CD4-positive, alpha-beta T cell (primary cell): Measurements from ENCODE around the gene ATP1A2. TPM values are rescaled to one million over a fixed set of nuclear protein-coding genes. Genes with fewer than 3 reads are reported as not detected.
A peak's percentile ranks its signal among the peaks of the same experiment; 100 is the strongest.

Experiments
- ATAC-seq: fragments of 200-7000 bp; cut with Tn5 transposase; one replicate; pipeline ENCODE4 v1.10.0; 2022; ENCODE audit warnings: mild to moderate bottlenecking; ENCODE audit not compliant: poor library complexity
- CTCF ChIA-PET: fragments of 350-600 bp; sonication (Branson Sonifier 250); formaldehyde crosslinking; loops from one replicate; lab custom pipeline; 2021; ENCODE audit warnings: antibody characterized with exemption, inconsistent platforms; lab: Charles Lee
- POLR2A ChIA-PET: fragments of 350-600 bp; sonication (Branson Sonifier 250); formaldehyde crosslinking; loops from one replicate; lab custom pipeline; 2021; ENCODE audit warnings: antibody characterized with exemption, inconsistent platforms; lab: Charles Lee
- DNase-seq, 14 experiments: peaks; one replicate each; pipeline ENCODE4 v3.0.0-alpha.2; 2013 to 2020; ENCODE audit warnings: mixed read lengths in 2 of 14
- H3K27ac ChIP-seq, 2 donors: one replicate each; pipeline versions ENCODE4 v1.5.1 to v1.7.0; 2013; ENCODE audit warnings: low read length in 2 of 2, low read depth in 1 of 2, mild to moderate bottlenecking in 1 of 2
- H3K27me3 ChIP-seq, 2 experiments: 1 replicate in 1 of 2; 2 replicates in 1 of 2; pipeline versions ENCODE4 v1.6.1 to v1.7.0; 2013; ENCODE audit warnings: low read length in 2 of 2, control low read depth in 1 of 2, mild to moderate bottlenecking in 1 of 2, moderate library complexity in 1 of 2; ENCODE audit not compliant: insufficient read depth in 2 of 2, control insufficient read depth in 1 of 2
- H3K36me3 ChIP-seq: one replicate; pipeline ENCODE4 v1.6.1; 2013; ENCODE audit warnings: low read length, control low read depth; ENCODE audit not compliant: insufficient read depth
- H3K4me1 ChIP-seq: one replicate; pipeline ENCODE4 v1.6.1; 2013; ENCODE audit warnings: low read length, control low read depth; ENCODE audit not compliant: insufficient read depth
- H3K4me3 ChIP-seq: one replicate; pipeline ENCODE4 v1.5.1; 2013; ENCODE audit warnings: mild to moderate bottlenecking, low read length, moderate library complexity
- H3K9me3 ChIP-seq, 2 experiments: 1 replicate in 1 of 2; 2 replicates in 1 of 2; pipeline versions ENCODE4 v1.6.1 to v1.7.0; 2013; ENCODE audit warnings: low read length in 2 of 2, mild to moderate bottlenecking in 2 of 2, control low read depth in 1 of 2, moderate library complexity in 1 of 2; ENCODE audit not compliant: control insufficient read depth in 1 of 2, insufficient read depth in 1 of 2
- H3K27ac Mint-ChIP-seq: one replicate; pipeline ENCODE4 v1.8.0; 2020; ENCODE audit warnings: mixed read lengths
- H3K27me3 Mint-ChIP-seq: one replicate; pipeline ENCODE4 v1.8.0; 2021; ENCODE audit warnings: mixed read lengths
- H3K36me3 Mint-ChIP-seq: one replicate; pipeline ENCODE4 v1.8.0; 2021; ENCODE audit warnings: low read depth, mixed read lengths
- H3K4me1 Mint-ChIP-seq: one replicate; pipeline ENCODE4 v1.8.0; 2021; ENCODE audit warnings: low read depth, mixed read lengths
- H3K4me3 Mint-ChIP-seq: one replicate; pipeline ENCODE4 v1.8.0; 2020; ENCODE audit warnings: mild to moderate bottlenecking, mixed read lengths
- H3K9me3 Mint-ChIP-seq: one replicate; pipeline ENCODE4 v1.8.0; 2020; ENCODE audit warnings: mixed read lengths
- intact Hi-C, 2 experiments: fragments of 100-400 bp; cut with DNase I in 1 of 2; cut with micrococcal nuclease in 1 of 2; formaldehyde crosslinking; loops; one replicate each; pipeline versions ENCODE4 v1.15.1 to v1.9.0; 2023 to 2025; cut with DNase I, micrococcal nuclease
- total RNA-seq, 174 experiments: library from RNA in 2 of 174; stranded (reverse) in 2 of 174; gene quantifications; one replicate each; pipeline ENCODE4 v1.2.3 and lab custom pipeline; 2021 to 2026
- TF ChIP-seq, protein P1 (sequence below): fragments of 200-600 bp; IDR thresholded peaks from one replicate; pipeline ENCODE4 v1.8.0; 2022; ENCODE audit warnings: antibody characterized with exemption, mild to moderate bottlenecking

Gene ATP1A2
- total RNA-seq, 2 experiments from 2014 or later: not detected

DNA sequence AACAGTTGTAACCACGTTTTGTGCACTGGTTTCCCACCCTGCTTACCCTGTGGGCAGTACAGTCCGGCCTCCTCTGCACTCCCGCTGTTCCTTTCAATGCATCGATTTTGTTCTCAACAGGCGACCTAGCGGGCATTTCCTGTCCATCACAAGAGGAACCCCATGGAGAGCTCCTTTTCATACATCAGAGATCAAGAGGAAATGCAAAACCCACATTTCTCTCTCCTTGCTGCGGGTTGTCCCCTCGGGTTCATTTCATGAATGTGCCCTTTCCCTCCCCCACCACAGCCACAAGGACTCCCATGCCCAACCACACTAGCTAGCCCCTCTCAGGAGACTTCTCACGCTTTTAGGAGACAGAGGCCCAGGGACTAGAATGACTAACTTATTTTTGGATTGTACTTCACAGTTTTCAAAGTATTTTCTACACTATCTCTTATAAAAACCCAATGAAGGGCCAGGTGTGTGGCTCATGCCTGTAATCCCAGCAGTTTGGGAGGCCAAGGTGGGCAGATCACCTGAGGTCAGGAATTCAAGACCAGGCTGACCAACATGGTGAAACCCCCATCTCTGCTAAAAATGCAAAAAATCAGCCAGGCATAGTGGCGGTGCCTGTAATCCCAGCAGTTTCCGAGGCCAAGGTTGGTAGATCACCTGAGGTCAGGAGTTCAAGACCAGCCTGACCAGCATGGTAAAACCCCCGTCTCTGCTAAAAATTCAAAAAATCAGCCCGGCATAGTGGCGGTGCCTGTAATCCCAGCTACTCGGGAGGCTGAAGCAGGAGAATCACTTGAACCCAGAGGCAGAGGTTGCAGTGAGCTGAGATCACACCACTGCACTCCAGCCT lies 54.2 kb downstream of the ATP1A2 start:
- Mint-ChIP-seq H3K36me3 (no peaks in the 10 kb centered on the region), H3K27ac (no peak overlapping the region), H3K9me3 (no peaks in the 10 kb centered on the region), H3K27me3 (peaks cover 17% of the 10 kb centered on the region), H3K4me1 (peaks cover 10% of the 10 kb centered on the region), H3K4me3 (no peak overlapping the region)
- H3K27me3 ChIP-seq: peaks cover 0 to 3% of the 10 kb centered on the region in 2 experiments
- ChIA-PET CTCF (interaction anchor here (1.4 kb wide), 1 partner anchor 84 kb away, joined by 3 read pairs; no protein-coding TSS in a partner anchor), POLR2A (interaction anchor here (0.6 kb wide), 1 partner anchor 80 kb away, joined by 5 read pairs; no protein-coding TSS in a partner anchor)
- intact Hi-C loops: no loop called here
- TF ChIP-seq, protein P1, sequence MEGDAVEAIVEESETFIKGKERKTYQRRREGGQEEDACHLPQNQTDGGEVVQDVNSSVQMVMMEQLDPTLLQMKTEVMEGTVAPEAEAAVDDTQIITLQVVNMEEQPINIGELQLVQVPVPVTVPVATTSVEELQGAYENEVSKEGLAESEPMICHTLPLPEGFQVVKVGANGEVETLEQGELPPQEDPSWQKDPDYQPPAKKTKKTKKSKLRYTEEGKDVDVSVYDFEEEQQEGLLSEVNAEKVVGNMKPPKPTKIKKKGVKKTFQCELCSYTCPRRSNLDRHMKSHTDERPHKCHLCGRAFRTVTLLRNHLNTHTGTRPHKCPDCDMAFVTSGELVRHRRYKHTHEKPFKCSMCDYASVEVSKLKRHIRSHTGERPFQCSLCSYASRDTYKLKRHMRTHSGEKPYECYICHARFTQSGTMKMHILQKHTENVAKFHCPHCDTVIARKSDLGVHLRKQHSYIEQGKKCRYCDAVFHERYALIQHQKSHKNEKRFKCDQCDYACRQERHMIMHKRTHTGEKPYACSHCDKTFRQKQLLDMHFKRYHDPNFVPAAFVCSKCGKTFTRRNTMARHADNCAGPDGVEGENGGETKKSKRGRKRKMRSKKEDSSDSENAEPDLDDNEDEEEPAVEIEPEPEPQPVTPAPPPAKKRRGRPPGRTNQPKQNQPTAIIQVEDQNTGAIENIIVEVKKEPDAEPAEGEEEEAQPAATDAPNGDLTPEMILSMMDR: no peak
- no peaks in the 10 kb centered on the region for H3K36me3 ChIP-seq
- DNase-seq (peak in 1 of 14 experiments; percentile 5), ATAC-seq (no peak)
- H3K4me1 ChIP-seq: peaks cover 4% of the 10 kb centered on the region
- no peaks in the 10 kb centered on the region for H3K9me3 ChIP-seq
- no peak overlapping the region for H3K27ac ChIP-seq
- no peak overlapping the region for H3K4me3 ChIP-seq

DNA sequence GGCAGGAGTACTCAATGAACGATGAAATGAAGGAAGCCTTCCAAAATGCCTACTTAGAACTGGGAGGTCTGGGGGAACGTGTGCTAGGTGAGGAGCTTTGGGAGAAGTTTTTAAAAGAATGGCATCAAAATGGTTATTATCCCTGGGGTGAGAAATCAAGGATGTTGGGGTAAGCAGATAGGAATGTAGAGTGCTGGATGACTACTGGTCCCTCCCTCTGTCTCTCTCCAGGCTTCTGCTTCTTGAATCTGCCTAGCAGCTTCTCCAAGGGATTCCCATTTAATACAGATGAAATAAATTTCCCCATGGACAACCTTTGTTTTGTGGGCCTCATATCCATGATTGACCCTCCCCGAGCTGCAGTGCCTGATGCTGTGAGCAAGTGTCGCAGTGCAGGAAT lies 55.8 kb downstream of the ATP1A2 start:
- ATAC-seq (no peak), DNase-seq (no peak)
- Mint-ChIP-seq H3K9me3 (no peaks in the 10 kb centered on the region), H3K4me3 (no peak overlapping the region), H3K27ac (no peak overlapping the region), H3K27me3 (peaks cover 14% of the 10 kb centered on the region), H3K4me1 (peaks cover 10% of the 10 kb centered on the region), H3K36me3 (no peaks in the 10 kb centered on the region)
- no peaks in the 10 kb centered on the region for H3K9me3 ChIP-seq
- CTCF ChIA-PET: interaction anchor here (0.5 to 0.6 kb wide), 2 partner anchors 24 to 1866 kb away, joined by 3 read pairs; no protein-coding TSS in a partner anchor
- TF ChIP-seq, protein P1: no peak
- intact Hi-C loops: no loop called here
- POLR2A ChIA-PET: no interaction called here
- H3K27me3 ChIP-seq: peaks cover 0 to 3% of the 10 kb centered on the region in 2 experiments
- H3K4me3 ChIP-seq: no peak overlapping the region
- H3K27ac ChIP-seq: no peak overlapping the region
- peaks cover 4% of the 10 kb centered on the region for H3K4me1 ChIP-seq
- H3K36me3 ChIP-seq: no peaks in the 10 kb centered on the region

DNA sequence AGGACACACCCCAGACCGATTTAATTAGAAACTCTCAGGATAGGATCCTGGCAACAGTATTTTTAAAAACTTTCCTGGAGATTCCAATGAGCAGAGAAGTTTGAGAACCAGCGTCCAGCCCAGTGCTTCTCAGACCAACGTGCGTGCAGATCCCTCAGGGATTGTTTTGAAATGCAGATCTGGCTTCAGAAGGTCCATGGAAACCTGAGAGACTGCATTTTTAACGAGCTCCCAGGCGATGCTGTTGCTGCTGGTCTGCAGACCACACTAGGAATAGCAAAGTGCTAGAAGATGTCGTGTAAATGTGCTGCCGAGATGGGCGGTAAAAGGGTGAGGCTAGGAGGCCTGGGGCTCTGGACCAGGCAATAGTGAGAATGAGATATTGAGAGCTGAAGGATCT lies 56.4 kb downstream of the ATP1A2 start:
- Histone ChIP-seq H3K36me3 (no peaks in the 10 kb centered on the region), H3K4me1 (peaks cover 4% of the 10 kb centered on the region), H3K27me3 (peaks cover 0 to 3% of the 10 kb centered on the region in 2 experiments), H3K27ac (no peak overlapping the region), H3K4me3 (no peak overlapping the region), H3K9me3 (no peaks in the 10 kb centered on the region)
- H3K9me3 Mint-ChIP-seq: no peaks in the 10 kb centered on the region
- no peak overlapping the region for H3K27ac Mint-ChIP-seq
- ATAC-seq: no peak
- no peak overlapping the region for H3K4me3 Mint-ChIP-seq
- peaks cover 10% of the 10 kb centered on the region for H3K4me1 Mint-ChIP-seq
- peaks cover 14% of the 10 kb centered on the region for H3K27me3 Mint-ChIP-seq
- ChIA-PET POLR2A (no interaction called here), CTCF (interaction anchor here (0.6 kb wide), 1 partner anchor 1865 kb away, joined by 3 read pairs; no protein-coding TSS in a partner anchor)
- TF ChIP-seq, protein P1: no peak
- intact Hi-C loops: no loop called here
- H3K36me3 Mint-ChIP-seq: no peaks in the 10 kb centered on the region
- no peak for DNase-seq
